ENCODE measurements around the gene TM9SF4. TPM values are rescaled to one million over a fixed set of nuclear protein-coding genes. Genes with fewer than 3 reads are reported as not detected.

The TM9SF4 gene
- total and polyA plus RNA-seq, 2 of the 8 experiments (the other 6 are each of a cell fraction or from before 2014, with no cell fraction given) = 38.4 to 68.7 TPM

- TF ChIP-seq JUND (IDR thresholded peaks at IDR 0.05; ENCODE audit: low read length) = no peak
- no peak for TF ChIP-seq TAF7 (optimal IDR thresholded peaks at IDR 0.05; ENCODE audit: borderline replicate concordance, low read depth, low read length)
- TF ChIP-seq CEBPB (IDR thresholded peaks at IDR 0.05; ENCODE audit: low read depth, low read length) = no peak
- no peak for TF ChIP-seq RAD21 (IDR thresholded peaks at IDR 0.05 in 1 of 2, conservative IDR thresholded peaks at IDR 0.05 in 1 of 2; ENCODE audit: low read depth in 2 of 2, low read length in 2 of 2)
- TF ChIP-seq RNF2 (IDR thresholded peaks at IDR 0.05; ENCODE audit: borderline replicate concordance, low read depth, low read length, missing control alignments, poor library complexity, severe bottlenecking) = no peak
- TF ChIP-seq GABPA (IDR thresholded peaks at IDR 0.05; ENCODE audit: borderline replicate concordance, insufficient read depth, low read length) = no peak
- no peak for TF ChIP-seq CHD2 (IDR thresholded peaks at IDR 0.05; ENCODE audit: low read length)
Measured at GRCh38 chr20:32088759-32089158, 20.8 kb upstream of the TM9SF4 start (continued).

All from H1 (cell line).